ENCODE results near the gene ZNF397.
"Not testable (repeated sequence)": the region's sequence is repeated elsewhere in the genome, so short reads cannot be mapped to it uniquely, and the experiment has no call there.

Gene ZNF397

DNA sequence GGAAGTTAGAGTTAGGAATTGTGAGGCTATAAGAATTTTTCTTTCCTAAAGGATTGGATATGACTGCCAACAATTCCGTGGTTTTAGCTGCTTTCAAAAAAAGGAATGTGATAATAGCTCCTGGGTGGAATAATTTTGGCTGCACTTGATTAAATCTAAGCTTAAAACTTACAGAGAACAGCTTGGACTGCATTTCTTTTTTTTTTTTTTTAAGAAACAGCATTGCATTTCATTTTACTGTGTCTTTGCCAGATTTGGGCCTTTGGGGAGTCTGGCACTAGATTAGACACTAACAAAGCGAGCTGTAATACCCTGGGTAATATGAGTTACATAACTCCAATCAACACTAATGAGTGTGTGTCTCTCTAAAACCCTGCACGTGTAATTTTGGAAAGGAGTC is 37.8 kb upstream of the ZNF397 start:
- POLR2A ChIA-PET: interaction anchor here (1.1 kb wide), 1 partner anchor 32 kb away, joined by 3 read pairs; no protein-coding TSS in a partner anchor
- CTCF ChIA-PET: interaction anchor here (0.9 to 1.2 kb wide), 2 partner anchors 184 to 197 kb away, joined by 3 to 4 read pairs; no protein-coding TSS in a partner anchor
- no peak for DNase-seq (ENCODE audit: extremely low spot score)
- TF ChIP-seq HDGF (IDR thresholded peaks at IDR 0.05; ENCODE audit: borderline replicate concordance) (no peak), ARNT (IDR thresholded peaks at IDR 0.05) (0 out of 2 replicates have a peak, but pooled peaks have one; percentile 8)

DNA sequence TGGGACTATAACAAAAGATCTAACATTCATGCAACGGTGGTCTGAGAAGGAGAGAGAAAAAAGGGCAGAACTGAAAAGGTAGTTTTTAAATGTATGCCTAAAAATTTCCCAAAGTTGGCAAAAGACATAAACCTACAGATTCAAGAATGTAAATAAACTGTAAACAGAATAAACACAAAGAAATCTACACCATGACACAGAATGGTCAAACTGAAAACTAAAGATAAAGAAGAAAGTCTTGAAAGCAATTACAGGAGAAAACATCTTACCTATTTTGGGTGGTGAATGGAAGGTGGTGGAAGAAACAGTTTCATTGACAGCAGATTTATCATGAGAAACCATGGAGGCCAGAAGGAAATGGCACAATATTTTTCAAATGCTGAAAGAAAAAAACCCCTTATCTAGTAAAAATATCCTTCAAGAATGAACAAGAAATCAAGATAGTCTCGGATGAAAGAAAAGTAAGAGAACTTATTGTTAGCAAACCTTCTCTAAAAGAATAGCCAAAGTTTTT is 35.6 kb upstream of the ZNF397 start:
- CTCF ChIA-PET: no interaction called here
- TF ChIP-seq FOXK2 (IDR thresholded peaks at IDR 0.05) (no peak), LEF1 (IDR thresholded peaks at IDR 0.05; ENCODE audit: borderline replicate concordance) (no peak), SP1 (IDR thresholded peaks at IDR 0.05) (no peak), FOXA1 (IDR thresholded peaks at IDR 0.05) (no peak), TARDBP (IDR thresholded peaks at IDR 0.05) (no peak), HDGF (IDR thresholded peaks at IDR 0.05; ENCODE audit: borderline replicate concordance) (no peak), NFRKB (IDR thresholded peaks at IDR 0.05) (no peak), CTBP1 (IDR thresholded peaks at IDR 0.05; ENCODE audit: borderline replicate concordance) (no peak), ZNF384 (IDR thresholded peaks at IDR 0.05) (no peak), BHLHE40 (IDR thresholded peaks at IDR 0.05; ENCODE audit: borderline replicate concordance) (no peak), SUZ12 (IDR thresholded peaks at IDR 0.05) (no peak)
- TF ChIP-seq, protein P1, sequence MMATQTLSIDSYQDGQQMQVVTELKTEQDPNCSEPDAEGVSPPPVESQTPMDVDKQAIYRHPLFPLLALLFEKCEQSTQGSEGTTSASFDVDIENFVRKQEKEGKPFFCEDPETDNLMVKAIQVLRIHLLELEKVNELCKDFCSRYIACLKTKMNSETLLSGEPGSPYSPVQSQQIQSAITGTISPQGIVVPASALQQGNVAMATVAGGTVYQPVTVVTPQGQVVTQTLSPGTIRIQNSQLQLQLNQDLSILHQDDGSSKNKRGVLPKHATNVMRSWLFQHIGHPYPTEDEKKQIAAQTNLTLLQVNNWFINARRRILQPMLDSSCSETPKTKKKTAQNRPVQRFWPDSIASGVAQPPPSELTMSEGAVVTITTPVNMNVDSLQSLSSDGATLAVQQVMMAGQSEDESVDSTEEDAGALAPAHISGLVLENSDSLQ (IDR thresholded peaks at IDR 0.05): no peak
- DNase-seq (ENCODE audit: extremely low spot score): no peak

DNA sequence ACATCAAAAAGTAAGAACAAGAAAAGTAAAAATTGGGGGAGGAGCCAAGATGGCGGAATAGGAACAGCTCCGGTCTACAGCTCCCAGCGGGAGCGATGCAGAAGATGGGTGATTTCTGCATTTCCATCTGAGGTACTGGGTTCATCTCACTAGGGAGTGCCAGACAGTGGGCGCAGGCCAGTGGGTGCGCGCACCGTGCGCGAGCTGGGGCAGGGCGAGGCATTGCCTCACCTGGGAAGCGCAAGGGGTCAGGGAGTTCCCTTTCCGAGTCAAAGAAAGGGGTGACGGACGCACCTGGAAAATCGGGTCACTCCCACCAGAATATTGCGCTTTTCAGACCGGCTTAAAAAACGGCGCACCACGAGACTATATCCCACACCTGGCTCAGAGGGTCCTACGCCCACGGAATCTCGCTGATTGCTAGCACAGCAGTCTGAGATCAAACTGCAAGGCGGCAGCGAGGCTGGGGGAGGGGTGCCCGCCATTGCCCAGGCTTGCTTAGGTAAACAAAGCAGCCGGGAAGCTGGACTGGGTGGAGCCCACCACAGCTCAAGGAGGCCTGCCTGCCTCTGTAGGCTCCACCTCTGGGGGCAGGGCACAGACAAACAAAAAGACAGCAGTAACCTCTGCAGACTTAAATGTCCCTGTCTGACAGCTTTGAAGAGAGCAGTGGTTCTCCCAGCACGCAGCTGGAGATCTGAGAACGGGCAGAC is 34.9 kb upstream of the ZNF397 start:
- CTCF ChIA-PET; POLR2A ChIA-PET; DNase-seq (ENCODE audit: extremely low spot score): not testable (repeated sequence)

More for the DNA sequence above, 35.6 kb upstream of the ZNF397 start:
- POLR2A ChIA-PET: no interaction called here

DNA sequence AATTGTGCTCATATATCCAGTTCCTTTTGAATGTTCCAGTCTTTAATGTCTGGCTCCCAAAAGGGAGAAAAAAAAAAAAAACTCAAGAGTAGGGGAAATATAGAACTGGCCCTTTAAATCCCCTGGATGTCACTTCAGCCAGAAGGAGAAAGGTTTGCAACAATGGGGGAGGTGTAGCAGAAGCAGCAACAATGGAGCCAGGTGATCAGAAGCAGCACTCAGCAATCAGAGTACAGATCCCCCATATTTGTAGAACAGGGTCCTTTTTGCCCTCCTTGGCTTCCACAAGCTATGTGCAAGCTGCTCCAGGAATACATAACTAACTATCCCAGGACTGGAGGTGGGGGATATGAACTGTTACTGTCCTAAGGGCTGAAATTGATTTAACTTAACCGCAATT is 25.8 kb upstream of the ZNF397 start:
- no peak for DNase-seq (ENCODE audit: extremely low spot score)

DNA sequence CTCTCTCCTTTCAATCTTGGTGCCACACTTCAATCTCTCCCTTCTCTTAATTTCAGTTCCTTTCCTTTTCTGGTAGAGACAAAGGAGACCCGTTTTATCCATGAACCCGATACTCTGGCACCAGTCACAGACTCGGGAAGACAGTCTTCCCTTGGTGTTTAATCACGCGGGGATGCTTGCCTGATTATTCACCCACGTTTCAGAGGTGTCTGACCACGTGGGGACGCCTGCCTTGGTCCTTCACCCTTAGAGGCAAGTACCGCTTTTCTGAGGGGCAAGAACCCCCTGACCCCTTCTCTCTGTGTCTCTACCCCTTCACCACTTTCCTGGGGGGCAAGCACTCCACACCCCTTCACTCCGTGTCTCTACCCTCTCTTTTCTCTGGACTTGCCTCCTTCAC is 24.2 kb upstream of the ZNF397 start:
- POLR2A ChIA-PET; DNase-seq (ENCODE audit: extremely low spot score); CTCF ChIA-PET: not testable (repeated sequence)

More for the DNA sequence above, 25.8 kb upstream of the ZNF397 start:
- TF ChIP-seq ELF4 (IDR thresholded peaks at IDR 0.05) (no peak), BHLHE40 (IDR thresholded peaks at IDR 0.05; ENCODE audit: borderline replicate concordance) (no peak), LEF1 (IDR thresholded peaks at IDR 0.05; ENCODE audit: borderline replicate concordance) (no peak)
- POLR2A ChIA-PET: no interaction called here
- CTCF ChIA-PET: interaction anchor here (0.6 kb wide), 1 partner anchor 304 kb away, joined by 3 read pairs; no protein-coding TSS in a partner anchor

DNA sequence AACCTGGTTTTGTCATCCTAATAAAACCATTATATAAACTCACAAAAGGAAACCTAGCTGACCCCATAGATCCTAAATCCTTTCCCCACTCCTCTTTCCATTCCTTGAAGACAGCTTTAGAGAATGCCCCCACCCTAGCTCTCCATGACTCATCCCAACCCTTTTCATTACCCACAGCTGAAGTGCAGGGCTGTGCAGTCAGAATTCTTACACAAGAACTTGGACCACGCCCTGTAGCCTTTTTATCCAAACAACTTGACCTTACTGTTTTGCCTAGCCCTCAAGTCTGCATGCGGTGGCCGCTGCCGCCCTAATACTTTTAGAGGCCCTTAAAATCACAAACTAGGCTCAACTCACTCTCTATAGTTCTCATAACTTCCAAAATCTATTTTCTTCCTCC is 21.5 kb upstream of the ZNF397 start:
- POLR2A ChIA-PET; CTCF ChIA-PET; DNase-seq (ENCODE audit: extremely low spot score): not testable (repeated sequence)

DNA sequence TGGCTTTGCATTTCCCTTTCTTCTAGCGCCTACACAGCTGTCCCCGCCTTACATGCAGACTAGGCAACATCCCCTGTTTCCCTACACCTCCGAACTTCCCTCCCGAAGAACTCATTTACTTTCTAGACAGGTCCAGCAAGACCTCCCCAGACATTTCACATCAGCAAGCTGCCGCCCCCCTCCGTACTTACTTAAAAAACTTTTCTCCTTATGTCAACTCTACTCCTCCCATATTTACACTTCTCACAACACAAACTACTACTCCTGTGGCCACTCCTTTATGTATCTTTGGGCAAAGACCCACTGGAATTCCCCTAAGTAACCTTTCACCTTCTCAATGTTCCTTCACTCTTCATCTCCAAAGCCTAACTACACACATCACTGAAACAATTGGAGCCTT is 20.4 kb upstream of the ZNF397 start:
- ChIA-PET POLR2A (no interaction called here), CTCF (no interaction called here)
- TF ChIP-seq CTBP1 (IDR thresholded peaks at IDR 0.05; ENCODE audit: borderline replicate concordance) (no peak), LEF1 (IDR thresholded peaks at IDR 0.05; ENCODE audit: borderline replicate concordance) (no peak), BHLHE40 (IDR thresholded peaks at IDR 0.05; ENCODE audit: borderline replicate concordance) (no peak), TARDBP (IDR thresholded peaks at IDR 0.05) (no peak), SUZ12 (IDR thresholded peaks at IDR 0.05) (no peak), FOXM1 (IDR thresholded peaks at IDR 0.05; ENCODE audit: borderline replicate concordance) (no peak), SP1 (IDR thresholded peaks at IDR 0.05) (no peak)
- TF ChIP-seq, protein P1 (IDR thresholded peaks at IDR 0.05): no peak
- no peak for DNase-seq (ENCODE audit: extremely low spot score)

DNA sequence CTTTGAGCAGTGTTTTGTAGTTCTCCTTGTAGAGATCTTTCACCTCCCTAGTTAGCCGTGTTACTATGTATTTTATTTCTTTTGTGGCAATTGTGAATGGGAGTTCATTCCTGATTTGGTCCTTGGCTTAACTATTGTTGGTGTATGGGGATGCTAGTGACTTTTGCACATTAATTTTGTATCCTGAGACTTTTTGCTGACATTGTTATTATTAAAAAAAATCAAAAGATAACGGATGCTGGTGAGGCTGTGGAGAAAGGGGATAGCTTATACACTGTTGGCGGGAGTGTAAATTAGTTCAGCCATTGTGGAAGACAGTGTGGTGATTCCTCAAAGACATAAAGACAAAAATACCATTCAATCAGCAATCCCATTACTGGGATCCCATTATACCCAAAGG is 17.0 kb upstream of the ZNF397 start:
- POLR2A ChIA-PET: no interaction called here
- TF ChIP-seq LEF1 (IDR thresholded peaks at IDR 0.05; ENCODE audit: borderline replicate concordance) (no peak), ELF4 (IDR thresholded peaks at IDR 0.05) (no peak), ZNF384 (IDR thresholded peaks at IDR 0.05) (no peak), SP1 (IDR thresholded peaks at IDR 0.05) (no peak), HDGF (IDR thresholded peaks at IDR 0.05; ENCODE audit: borderline replicate concordance) (no peak), NFRKB (IDR thresholded peaks at IDR 0.05) (no peak), CTBP1 (IDR thresholded peaks at IDR 0.05; ENCODE audit: borderline replicate concordance) (no peak), FOXK2 (IDR thresholded peaks at IDR 0.05) (no peak), BHLHE40 (IDR thresholded peaks at IDR 0.05; ENCODE audit: borderline replicate concordance) (no peak), ARNT (IDR thresholded peaks at IDR 0.05) (no peak), SUZ12 (IDR thresholded peaks at IDR 0.05) (no peak), L3MBTL2 (conservative IDR thresholded peaks at IDR 0.05) (no peak)
- TF ChIP-seq, protein P1 (IDR thresholded peaks at IDR 0.05): no peak
- DNase-seq (ENCODE audit: extremely low spot score): no peak
- CTCF ChIA-PET: no interaction called here

Data from HEK293T (cell line).